G401.6 (cell line): ENCODE measurements around the gene GMDS.

Experiments
- FAIRE-seq: peaks from 2 replicates; lab custom pipeline; 2012; peaks lifted over from hg19 to GRCh38; lab: Jason Lieb, UNC

GMDS gene

GRCh38 chr6:2204272-2204671 is 41.1 kb downstream of the GMDS start:
- FAIRE-seq = no peak

- no peak for FAIRE-seq
Observed at GRCh38 chr6:2203264-2203663, 42.1 kb downstream of the GMDS start.

- FAIRE-seq = no peak
Observed at GRCh38 chr6:2197984-2198383, 47.4 kb downstream of the GMDS start.

GRCh38 chr6:2197177-2197671 is 48.2 kb downstream of the GMDS start:
- no peak for FAIRE-seq

GRCh38 chr6:2196079-2196679 is 49.2 kb downstream of the GMDS start:
- FAIRE-seq = peak; percentile 75

GRCh38 chr6:2194643-2195042 is 50.8 kb downstream of the GMDS start:
- no peak for FAIRE-seq

- FAIRE-seq = no peak
Observed at GRCh38 chr6:2193931-2194330, 51.5 kb downstream of the GMDS start.

GRCh38 chr6:2192976-2193375 is 52.4 kb downstream of the GMDS start:
- FAIRE-seq = no peak

GRCh38 chr6:2191390-2191740 is 54.0 kb downstream of the GMDS start:
- no peak for FAIRE-seq

- FAIRE-seq = no peak
Observed at GRCh38 chr6:2190661-2191389, 54.6 kb downstream of the GMDS start.

GRCh38 chr6:2188856-2189384 is 56.5 kb downstream of the GMDS start:
- FAIRE-seq = no peak

- no peak for FAIRE-seq
Observed at GRCh38 chr6:2188397-2188796, 57.0 kb downstream of the GMDS start.

GRCh38 chr6:2187826-2188225 is 57.6 kb downstream of the GMDS start:
- FAIRE-seq = no peak

GRCh38 chr6:2186516-2186915 is 58.9 kb downstream of the GMDS start:
- no peak for FAIRE-seq

- no peak for FAIRE-seq
Observed at GRCh38 chr6:2185466-2185865, 59.9 kb downstream of the GMDS start.

GRCh38 chr6:2184700-2185455 is 60.5 kb downstream of the GMDS start:
- FAIRE-seq = no peak

GRCh38 chr6:2183752-2184151 is 61.7 kb downstream of the GMDS start:
- FAIRE-seq = no peak

GRCh38 chr6:2183246-2183645 is 62.2 kb downstream of the GMDS start:
- no peak for FAIRE-seq

GRCh38 chr6:2182251-2182650 is 63.2 kb downstream of the GMDS start:
- FAIRE-seq = no peak

- no peak for FAIRE-seq
Observed at GRCh38 chr6:2181567-2181966, 63.8 kb downstream of the GMDS start.

GRCh38 chr6:2179950-2180349 is 65.5 kb downstream of the GMDS start:
- FAIRE-seq = no peak

GRCh38 chr6:2179241-2179640 is 66.2 kb downstream of the GMDS start:
- no peak for FAIRE-seq

GRCh38 chr6:2178125-2178524 is 67.3 kb downstream of the GMDS start:
- no peak for FAIRE-seq
